GM04503 (cell line): ENCODE results near the gene ZNF469.

Experiments used
- DNase-seq: peaks from one replicate; pipeline ENCODE4 v3.0.0-alpha.2; 2012; ENCODE audit warnings: low read depth

The ZNF469 gene

GRCh38 chr16:88347656-88348376 is 34.9 kb upstream of the ZNF469 start:
- DNase-seq = no peak

- DNase-seq = no peak
These were observed 34.2 kb upstream of the ZNF469 start for GRCh38 chr16:88348377-88349152.

GRCh38 chr16:88349153-88349902 is 33.4 kb upstream of the ZNF469 start:
- no peak for DNase-seq

- DNase-seq = no peak
These were observed 32.6 kb upstream of the ZNF469 start for GRCh38 chr16:88349903-88350900.

GRCh38 chr16:88350922-88351321 is 31.8 kb upstream of the ZNF469 start:
- DNase-seq = no peak

GRCh38 chr16:88351491-88352101 is 31.2 kb upstream of the ZNF469 start:
- no peak for DNase-seq

- DNase-seq = no peak
These were observed 30.2 kb upstream of the ZNF469 start for GRCh38 chr16:88352261-88353200.

- no peak for DNase-seq
These were observed 29.5 kb upstream of the ZNF469 start for GRCh38 chr16:88353232-88353631.

- no peak for DNase-seq
These were observed 29.1 kb upstream of the ZNF469 start for GRCh38 chr16:88353691-88354090.

- no peak for DNase-seq
These were observed 28.3 kb upstream of the ZNF469 start for GRCh38 chr16:88354229-88355092.

GRCh38 chr16:88355093-88355388 is 27.7 kb upstream of the ZNF469 start:
- no peak for DNase-seq

- no peak for DNase-seq
These were observed 27.2 kb upstream of the ZNF469 start for GRCh38 chr16:88355389-88356123.

GRCh38 chr16:88356124-88356726 is 26.5 kb upstream of the ZNF469 start:
- no peak for DNase-seq

GRCh38 chr16:88356727-88357199 is 26.0 kb upstream of the ZNF469 start:
- no peak for DNase-seq

- DNase-seq = no peak
These were observed 25.3 kb upstream of the ZNF469 start for GRCh38 chr16:88357317-88358022.

- DNase-seq = no peak
These were observed 24.7 kb upstream of the ZNF469 start for GRCh38 chr16:88358023-88358420.

- DNase-seq = no peak
These were observed 23.8 kb upstream of the ZNF469 start for GRCh38 chr16:88359008-88359407.
